Gastroesophageal sphincter (tissue), 4 donors: ENCODE data around the gene VRK2. TPM values are rescaled to one million over a fixed set of nuclear protein-coding genes. Genes with fewer than 3 reads are reported as not detected.
"Not testable (repeated sequence)": the region's sequence is repeated elsewhere in the genome, so short reads cannot be mapped to it uniquely, and the experiment has no call there.

Experiments used
- ATAC-seq: fragments of 150-250 bp; one replicate; pipeline ENCODE4 v1.9.1; 2016; ENCODE audit warnings: mild to moderate bottlenecking, moderate library complexity
- H3K27ac ChIP-seq, 4 donors: fragments of 200-600 bp; sonication (generic) in 3 of 4; 1 replicate in 3 of 4; 2 replicates in 1 of 4; pipeline ENCODE4 v1.5.1; 2016 to 2019
- H3K27me3 ChIP-seq: fragments of 200-600 bp; sonication (generic); one replicate; pipeline ENCODE4 v1.5.1; 2019
- H3K36me3 ChIP-seq, 2 donors: fragments of 200-600 bp; sonication (generic); one replicate each; pipeline ENCODE4 v1.5.1; 2019; ENCODE audit warnings: control low read depth in 1 of 2
- H3K4me1 ChIP-seq, 3 donors: fragments of 200-600 bp; sonication (generic); 1 replicate in 2 of 3; 2 replicates in 1 of 3; pipeline ENCODE4 v1.5.1; 2016 to 2019; ENCODE audit warnings: control low read depth in 2 of 3
- H3K4me3 ChIP-seq, 2 donors: fragments of 200-600 bp; sonication (generic); one replicate each; pipeline ENCODE4 v1.5.1; 2019; ENCODE audit warnings: mild to moderate bottlenecking in 1 of 2, moderate library complexity in 1 of 2
- H3K9me3 ChIP-seq, 3 donors: fragments of 200-600 bp; sonication (generic); one replicate each; pipeline ENCODE4 v1.5.1; 2017 to 2019; ENCODE audit warnings: control low read depth in 2 of 3
- EP300 ChIP-seq: sonication (generic); formaldehyde crosslinking; IDR thresholded peaks from one replicate; pipeline ENCODE4 v1.6.1; 2017; ENCODE audit warnings: antibody characterized with exemption, mild to moderate bottlenecking
- POLR2A ChIP-seq, 2 donors: fragments of 450-650 bp; IDR thresholded peaks; one replicate each; pipeline ENCODE4 v1.6.1; 2017; ENCODE audit warnings: antibody characterized with exemption in 2 of 2, mild to moderate bottlenecking in 2 of 2, moderate library complexity in 1 of 2
- POLR2AphosphoS5 ChIP-seq: sonication (generic); formaldehyde crosslinking; IDR thresholded peaks from one replicate; pipeline ENCODE4 v1.6.1; 2017; ENCODE audit warnings: antibody characterized with exemption
- WGBS, 2 donors: methylation state at CpG; one replicate each; pipeline ENCODE4 v1.1.5; 2018; ENCODE audit warnings: low coverage in 1 of 2; 5-methylcytosine and 5-hydroxymethylcytosine counted together
- total RNA-seq, 4 donors: library from RNA; depleted of rRNA; stranded (reverse); fragments of >200 nt; gene quantifications; one replicate each; pipeline ENCODE4 v1.1.0, GENCODE V29; 2016
- TF ChIP-seq, protein P1 (sequence below), 4 experiments: fragments of 200-600 bp in 2 of 4; fragments of 450-650 bp in 2 of 4; sonication (generic) in 1 of 4; IDR thresholded peaks; one replicate each; pipeline ENCODE4 v1.5.1; 2017 to 2019; ENCODE audit warnings: antibody characterized with exemption in 4 of 4, mild to moderate bottlenecking in 2 of 4, moderate library complexity in 2 of 4

VRK2 gene
- total RNA-seq, 4 donors from 2014 or later, result 27.5 to 34.4 (median 29.1) TPM

- WGBS, 2 donors, result 90 to 98% methylated on average over 6 of the region's 6 CpGs
- Histone ChIP-seq H3K36me3 (no peaks in the 10 kb centered on the region), H3K27me3 (no peaks in the 10 kb centered on the region), H3K27ac (no peak overlapping the region), H3K9me3 (no peaks in the 10 kb centered on the region), H3K4me1 (no peaks in the 10 kb centered on the region), H3K4me3 (no peak overlapping the region)
- no peak for ATAC-seq
- TF ChIP-seq EP300 (no peak), POLR2AphosphoS5 (no peak), POLR2A (IDR thresholded peaks at IDR 0.05) (no peak)
- TF ChIP-seq, protein P1, sequence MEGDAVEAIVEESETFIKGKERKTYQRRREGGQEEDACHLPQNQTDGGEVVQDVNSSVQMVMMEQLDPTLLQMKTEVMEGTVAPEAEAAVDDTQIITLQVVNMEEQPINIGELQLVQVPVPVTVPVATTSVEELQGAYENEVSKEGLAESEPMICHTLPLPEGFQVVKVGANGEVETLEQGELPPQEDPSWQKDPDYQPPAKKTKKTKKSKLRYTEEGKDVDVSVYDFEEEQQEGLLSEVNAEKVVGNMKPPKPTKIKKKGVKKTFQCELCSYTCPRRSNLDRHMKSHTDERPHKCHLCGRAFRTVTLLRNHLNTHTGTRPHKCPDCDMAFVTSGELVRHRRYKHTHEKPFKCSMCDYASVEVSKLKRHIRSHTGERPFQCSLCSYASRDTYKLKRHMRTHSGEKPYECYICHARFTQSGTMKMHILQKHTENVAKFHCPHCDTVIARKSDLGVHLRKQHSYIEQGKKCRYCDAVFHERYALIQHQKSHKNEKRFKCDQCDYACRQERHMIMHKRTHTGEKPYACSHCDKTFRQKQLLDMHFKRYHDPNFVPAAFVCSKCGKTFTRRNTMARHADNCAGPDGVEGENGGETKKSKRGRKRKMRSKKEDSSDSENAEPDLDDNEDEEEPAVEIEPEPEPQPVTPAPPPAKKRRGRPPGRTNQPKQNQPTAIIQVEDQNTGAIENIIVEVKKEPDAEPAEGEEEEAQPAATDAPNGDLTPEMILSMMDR (IDR thresholded peaks at IDR 0.05), result no peak
Measured at GRCh38 chr2:58110765-58111164, 64.2 kb downstream of the VRK2 start.

GRCh38 chr2:58113563-58113962 lies 67.0 kb downstream of the VRK2 start:
- 92 to 97% methylated on average over 7 to 9 of the region's 9 CpGs for WGBS, 2 donors

GRCh38 chr2:58120626-58121229 lies 74.1 kb downstream of the VRK2 start:
- no peak for TF ChIP-seq EP300
- no peak for TF ChIP-seq POLR2AphosphoS5
- no peak for TF ChIP-seq POLR2A (IDR thresholded peaks at IDR 0.05)
- Histone ChIP-seq H3K27ac (no peak overlapping the region), H3K36me3 (peaks cover 0 to 23% of the 10 kb centered on the region in 2 donors), H3K4me1 (no peaks in the 10 kb centered on the region), H3K27me3 (no peaks in the 10 kb centered on the region), H3K9me3 (no peaks in the 10 kb centered on the region), H3K4me3 (no peak overlapping the region)
- no peak for ATAC-seq
- WGBS, 2 donors, result 95 to 96% methylated on average over 5 of the region's 5 CpGs

More at GRCh38 chr2:58113563-58113962, 67.0 kb downstream of the VRK2 start:
- not testable (repeated sequence) for ATAC-seq, H3K27me3 ChIP-seq, H3K27ac ChIP-seq, H3K4me1 ChIP-seq, H3K36me3 ChIP-seq, H3K4me3 ChIP-seq, H3K9me3 ChIP-seq

GRCh38 chr2:58122040-58122439 lies 75.4 kb downstream of the VRK2 start:
- H3K36me3 ChIP-seq, result peaks cover 0 to 23% of the 10 kb centered on the region in 2 donors
- H3K27ac ChIP-seq, result no peak overlapping the region
- TF ChIP-seq POLR2A (IDR thresholded peaks at IDR 0.05) (no peak), POLR2AphosphoS5 (no peak), EP300 (no peak)
- TF ChIP-seq, protein P1 (IDR thresholded peaks at IDR 0.05), result no peak
- no peaks in the 10 kb centered on the region for H3K4me1 ChIP-seq
- 71 to 77% methylated on average over 3 of the region's 3 CpGs for WGBS, 2 donors
- H3K4me3 ChIP-seq, result no peak overlapping the region
- no peaks in the 10 kb centered on the region for H3K27me3 ChIP-seq
- no peak for ATAC-seq
- H3K9me3 ChIP-seq, result no peaks in the 10 kb centered on the region

DNA sequence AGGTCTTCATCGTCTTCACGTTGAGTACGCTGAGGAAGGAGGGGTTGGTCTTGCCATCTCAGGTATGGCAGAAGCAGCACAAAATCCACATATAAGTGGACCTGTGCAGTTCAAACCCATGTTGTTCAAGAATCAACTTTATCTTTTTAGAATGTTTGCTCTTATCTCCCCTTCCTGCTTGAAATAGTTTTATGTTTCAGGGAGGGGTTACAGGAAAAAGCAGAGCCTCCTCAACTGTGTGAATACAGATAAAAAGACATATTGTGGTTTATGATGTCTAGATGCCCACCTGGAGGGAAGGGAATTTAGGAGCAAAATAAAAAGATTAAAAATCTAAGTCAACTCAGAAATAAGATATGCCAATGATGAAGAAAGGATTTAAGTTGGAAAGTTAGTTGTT lies 75.9 kb downstream of the VRK2 start:
- TF ChIP-seq POLR2A (IDR thresholded peaks at IDR 0.05), result no peak
- peaks cover 0 to 23% of the 10 kb centered on the region in 2 donors for H3K36me3 ChIP-seq
- no peak overlapping the region for H3K4me3 ChIP-seq
- H3K27me3 ChIP-seq, result no peaks in the 10 kb centered on the region
- no peak overlapping the region for H3K27ac ChIP-seq
- ATAC-seq, result no peak
- H3K9me3 ChIP-seq, result no peaks in the 10 kb centered on the region
- no peaks in the 10 kb centered on the region for H3K4me1 ChIP-seq
- 97% methylated on average over 3 of the region's 3 CpGs for WGBS, 2 donors

DNA sequence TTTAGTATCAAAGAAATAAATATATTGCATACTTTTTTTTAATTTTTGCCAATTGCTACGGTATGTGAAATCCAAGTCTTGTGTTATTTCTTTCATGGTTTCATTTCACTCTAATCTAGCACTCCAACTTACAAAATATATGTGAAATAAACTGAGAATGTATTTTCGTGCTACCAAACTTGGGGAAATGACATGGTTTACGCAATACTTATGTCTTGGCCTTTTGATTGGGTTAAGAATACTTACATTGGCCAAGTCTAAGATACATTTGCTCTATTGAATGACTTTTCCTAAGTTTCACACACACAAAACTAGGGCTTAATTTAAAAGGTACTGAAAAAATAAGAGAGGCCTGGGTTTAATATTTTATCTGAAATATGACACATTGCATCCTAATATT lies 80.5 kb downstream of the VRK2 start:
- Histone ChIP-seq H3K4me3 (no peak overlapping the region), H3K9me3 (no peaks in the 10 kb centered on the region), H3K27ac (no peak overlapping the region), H3K4me1 (peaks cover 0 to 9% (median 0%) of the 10 kb centered on the region in 3 donors), H3K36me3 (peaks cover 0 to 17% of the 10 kb centered on the region in 2 donors), H3K27me3 (no peaks in the 10 kb centered on the region)
- ATAC-seq, result no peak
- TF ChIP-seq EP300 (no peak), POLR2A (IDR thresholded peaks at IDR 0.05) (no peak), POLR2AphosphoS5 (no peak)
- TF ChIP-seq, protein P1 (IDR thresholded peaks at IDR 0.05), result no peak
- WGBS, 2 donors, result 93 to 96% methylated on average over 3 of the region's 3 CpGs
